Measurements from ENCODE around the gene IZUMO1. TPM values are rescaled to one million over a fixed set of nuclear protein-coding genes. Genes with fewer than 3 reads are reported as not detected.
"Not testable (repeated sequence)": the region's sequence is repeated elsewhere in the genome, so short reads cannot be mapped to it uniquely, and the experiment has no call there.

The IZUMO1 gene
- total RNA-seq, 4 donors from 2014 or later = not detected

GRCh38 chr19:48696353-48697010 is 50.2 kb downstream of the IZUMO1 start:
- Histone ChIP-seq H3K4me3 (peak overlapping the region in 3 of 4 donors; percentile 42 to 65 (median 57)), H3K36me3 (peaks cover 0 to 16% (median 0%) of the 10 kb centered on the region in 3 donors), H3K27me3 (no peaks in the 10 kb centered on the region), H3K4me1 (peaks cover 0 to 8% (median 4%) of the 10 kb centered on the region in 4 donors), H3K9me3 (no peaks in the 10 kb centered on the region), H3K27ac (peak overlapping the region in 3 of 4 donors; percentile 89 to 96 (median 94))
- DNase-seq = peak in 1 of 3 donors; percentile 76
- TF ChIP-seq POLR2A (IDR thresholded peaks at IDR 0.05) (peak in 1 of 2 donors; percentile 4), CTCF (IDR thresholded peaks at IDR 0.05) (no peak)

GRCh38 chr19:48695743-48696352 is 50.9 kb downstream of the IZUMO1 start, which contains the start of gene FUT2:
FUT2 (plus strand) TSS chr19:48695971; CDS start chr19:48702957, 6,986 bp downstream.
- TF ChIP-seq CTCF (IDR thresholded peaks at IDR 0.05) (no peak), POLR2A (IDR thresholded peaks at IDR 0.05) (peak; percentile 97 to 99)
- Histone ChIP-seq H3K4me1 (peaks cover 0 to 8% (median 4%) of the 10 kb centered on the region in 4 donors), H3K36me3 (peaks cover 0 to 10% (median 0%) of the 10 kb centered on the region in 3 donors), H3K27me3 (no peaks in the 10 kb centered on the region), H3K4me3 (peak within 1 kb of the TSS in 3 of 4 donors; percentile 42 to 65 (median 57)), H3K9me3 (no peaks in the 10 kb centered on the region), H3K27ac (peak within 1 kb of the TSS in 3 of 4 donors; percentile 89 to 96 (median 94))
- peak in 2 of 3 donors; percentile 90 to 91 for DNase-seq

- H3K27me3 ChIP-seq, H3K4me1 ChIP-seq, H3K4me3 ChIP-seq, H3K27ac ChIP-seq, H3K9me3 ChIP-seq, H3K36me3 ChIP-seq, DNase-seq: not testable (repeated sequence)
Measured at GRCh38 chr19:48693629-48694028, 53.1 kb downstream of the IZUMO1 start.

Small RNA genes lying within 50 kb of the gene (small RNA-seq; reads per million reads assigned to genes)
- 0 reads per million in 2 donors for gene RNU6-317P

Other genes starting within 250 kb of the IZUMO1 start
- gene LMTK3, start 235.1 kb downstream of the IZUMO1 start, total RNA-seq = 10 to 100 TPM in 2 of 4 donors, 1 to 10 TPM in 2; 8.2 to 17.6 (median 12.8) TPM
- 10 to 100 TPM in 1 of 4 donors, 1 to 10 TPM in 3; 2.5 to 14.6 (median 5.9) TPM for gene SULT2B1, start 194.7 kb downstream of the IZUMO1 start, total RNA-seq
- gene SPACA4, start 140.2 kb downstream of the IZUMO1 start, total RNA-seq = not detected
- 100 to 1,000 TPM in 3 of 4 donors, 10 to 100 TPM in 1; 58.6 to 203 (median 130) TPM for gene FAM83E, start 131.8 kb downstream of the IZUMO1 start, total RNA-seq
- 1,000 to 10,000 TPM; 1,077 to 1,595 (median 1,505) TPM for gene RPL18, start 127.7 kb downstream of the IZUMO1 start, total RNA-seq
- gene SPHK2, start 127.4 kb downstream of the IZUMO1 start, total RNA-seq = 100 to 1,000 TPM in 2 of 4 donors, 10 to 100 TPM in 2; 34.7 to 121 (median 96.7) TPM
- gene DBP, start 109.5 kb downstream of the IZUMO1 start, total RNA-seq = 10 to 100 TPM in 3 of 4 donors, 1 to 10 TPM in 1; 9.9 to 51.5 (median 35.8) TPM
- 1 to 10 TPM in 3 of 4 donors, under 1 TPM in 1; 0.70 to 8.3 (median 2.1) TPM for gene CA11, start 100.7 kb downstream of the IZUMO1 start, total RNA-seq
- 1 to 10 TPM in 1 of 4 donors, not detected in 3; 6.8 TPM for gene NTN5, start 73.9 kb downstream of the IZUMO1 start, total RNA-seq
- gene FUT2, start 50.9 kb downstream of the IZUMO1 start, total RNA-seq = 10 to 100 TPM; 11.6 to 91.6 (median 53.8) TPM
- gene MAMSTR, start 27.2 kb downstream of the IZUMO1 start, total RNA-seq = 1 to 10 TPM in 1 of 4 donors, under 1 TPM in 1, not detected in 2; 0.70 to 1.1 TPM
- 1 to 10 TPM; 1.8 to 6.6 (median 3.4) TPM for gene RASIP1, start 6.3 kb downstream of the IZUMO1 start, total RNA-seq
- 1 to 10 TPM in 1 of 4 donors, under 1 TPM in 3; 0.38 to 1.2 (median 0.68) TPM for gene FUT1, start 5.7 kb upstream of the IZUMO1 start, total RNA-seq
- not detected for gene FGF21, start 8.6 kb upstream of the IZUMO1 start, total RNA-seq
- 10 to 100 TPM; 22.4 to 53.6 (median 30.2) TPM for gene BCAT2, start 64.1 kb upstream of the IZUMO1 start, total RNA-seq
- 1 to 10 TPM in 3 of 4 donors, not detected in 1; 2.0 to 8.8 (median 2.8) TPM for gene HSD17B14, start 89.6 kb upstream of the IZUMO1 start, total RNA-seq
- 10 to 100 TPM in 1 of 4 donors, 1 to 10 TPM in 3; 2.8 to 38.8 (median 5.9) TPM for gene PLEKHA4, start 121.7 kb upstream of the IZUMO1 start, total RNA-seq
- 100 to 1,000 TPM in 2 of 4 donors, 10 to 100 TPM in 2; 39.2 to 198 (median 80.3) TPM for gene PPP1R15A, start 125.5 kb upstream of the IZUMO1 start, total RNA-seq
- gene TULP2, start 151.8 kb upstream of the IZUMO1 start, total RNA-seq = not detected
- 100 to 1,000 TPM; 154 to 506 (median 444) TPM for gene NUCB1, start 153.4 kb upstream of the IZUMO1 start, total RNA-seq
- gene DHDH, start 186.8 kb upstream of the IZUMO1 start, total RNA-seq = 10 to 100 TPM in 3 of 4 donors, not detected in 1; 14.6 to 55.5 (median 45.9) TPM
- 100 to 1,000 TPM in 3 of 4 donors, 10 to 100 TPM in 1; 71.0 to 138 (median 104) TPM for gene BAX, start 208.0 kb upstream of the IZUMO1 start, total RNA-seq
- 1,000 to 10,000 TPM; 5,249 to 9,852 (median 6,180) TPM for gene FTL, start 218.4 kb upstream of the IZUMO1 start, total RNA-seq
- 10 to 100 TPM; 24.8 to 61.8 (median 44.0) TPM for gene GYS1, start 246.4 kb upstream of the IZUMO1 start, total RNA-seq
- gene RUVBL2, start 247.0 kb upstream of the IZUMO1 start, total RNA-seq = 100 to 1,000 TPM in 1 of 4 donors, 10 to 100 TPM in 3; 34.2 to 111 (median 42.8) TPM

Measured in Peyer's patch (tissue), 4 donors.